IMR-90 (cell line): ENCODE data around the gene ERICH2. TPM values are rescaled to one million over a fixed set of nuclear protein-coding genes. Genes with fewer than 3 reads are reported as not detected.

Source experiments
- ATAC-seq: fragments of 200-7000 bp; cut with Tn5 transposase; 2 replicates; pipeline ENCODE4 v1.9.1; 2020; ENCODE audit warnings: low read depth, mild to moderate bottlenecking, moderate library complexity
- BruUV-seq: library from RNA; stranded (reverse); fragments of 400-500 nt; replicated peaks from 2 replicates; lab custom pipeline; 2021; lab: Mats Ljungman, UMichigan
- CTCF ChIA-PET: fragments of 300-600 bp; formaldehyde crosslinking; extraction: SDS; loops from one replicate; lab custom pipeline; 2021; ENCODE audit warnings: antibody characterized with exemption; lab: Yijun Ruan, JAX
- POLR2A ChIA-PET: fragments of 300-600 bp; sonication (Branson Sonifier 250); formaldehyde crosslinking; loops from one replicate; lab custom pipeline; 2022; ENCODE audit warnings: antibody characterized with exemption; ENCODE audit not compliant: unreplicated experiment; lab: Charles Lee
- DNase-seq: peaks from one replicate; pipeline ENCODE4 v3.0.0; 2013
- H2AFZ ChIP-seq: replicated peaks from 2 replicates; pipeline ENCODE3; 2013; ENCODE audit warnings: low read length, mild to moderate bottlenecking; ENCODE audit not compliant: poor library complexity
- H2AK5ac ChIP-seq: 2 replicates; pipeline ENCODE4 v1.6.1; 2013; ENCODE audit warnings: low read depth, low read length, inconsistent platforms
- H2AK9ac ChIP-seq: replicated peaks from 2 replicates; pipeline ENCODE3; 2013; ENCODE audit warnings: mild to moderate bottlenecking, low read depth, low read length, moderate library complexity; ENCODE audit not compliant: poor library complexity
- H2BK120ac ChIP-seq: 2 replicates; pipeline ENCODE4 v1.6.1; 2013; ENCODE audit warnings: low read depth, low read length, inconsistent platforms
- H2BK15ac ChIP-seq: 3 replicates; pipeline ENCODE4 v1.6.1; 2013; ENCODE audit warnings: low read depth, low read length, inconsistent platforms
- H2BK20ac ChIP-seq: 2 replicates; pipeline ENCODE4 v1.6.1; 2013; ENCODE audit warnings: low read depth, mild to moderate bottlenecking, inconsistent platforms, low read length, moderate library complexity
- H2BK5ac ChIP-seq: 2 replicates; pipeline ENCODE4 v1.6.1; 2013; ENCODE audit warnings: mild to moderate bottlenecking, low read depth, low read length, inconsistent platforms; ENCODE audit not compliant: poor library complexity, severe bottlenecking
- H3K14ac ChIP-seq: replicated peaks from 2 replicates; pipeline ENCODE4 v1.6.1; 2013; ENCODE audit warnings: low read depth, low read length, inconsistent platforms
- H3K18ac ChIP-seq: 2 replicates; pipeline ENCODE4 v1.6.1; 2013; ENCODE audit warnings: low read depth, low read length, control low read depth
- H3K23ac ChIP-seq: 2 replicates; pipeline ENCODE4 v1.6.1; 2013; ENCODE audit warnings: low read depth, low read length, inconsistent platforms
- H3K27ac ChIP-seq: 2 replicates; pipeline ENCODE4 v1.5.1; 2013; ENCODE audit warnings: mild to moderate bottlenecking, control low read depth, low read length; ENCODE audit not compliant: insufficient read depth
- H3K27me3 ChIP-seq: 2 replicates; pipeline ENCODE4 v1.6.1; 2013; ENCODE audit warnings: low read length; ENCODE audit not compliant: control insufficient read depth, insufficient read depth
- H3K36me3 ChIP-seq: 2 replicates; pipeline ENCODE4 v1.6.1; 2013; ENCODE audit warnings: low read length, mixed read lengths; ENCODE audit not compliant: control insufficient read depth, insufficient read depth
- H3K4ac ChIP-seq: 2 replicates; pipeline ENCODE4 v1.6.1; 2013; ENCODE audit warnings: low read depth, low read length, inconsistent platforms
- H3K4me1 ChIP-seq: 2 replicates; pipeline ENCODE4 v1.6.1; 2013; ENCODE audit warnings: low read length, mixed read lengths; ENCODE audit not compliant: control insufficient read depth, insufficient read depth
- H3K4me2 ChIP-seq: 2 replicates; pipeline ENCODE4 v1.6.1; 2013; ENCODE audit warnings: low read depth, mild to moderate bottlenecking, control low read depth, low read length, moderate library complexity
- H3K4me3 ChIP-seq: 2 replicates; pipeline ENCODE4 v1.5.1; 2013; ENCODE audit warnings: low read depth, mild to moderate bottlenecking, control low read depth, low read length, moderate library complexity; ENCODE audit not compliant: insufficient read depth
- H3K56ac ChIP-seq: 2 replicates; pipeline ENCODE4 v1.6.1; 2013; ENCODE audit warnings: low read length, inconsistent platforms; ENCODE audit not compliant: insufficient read depth; ENCODE audit errors: extremely low read depth
- H3K79me1 ChIP-seq, 2 experiments: 2 replicates each; pipeline ENCODE4 v1.6.1; 2013; ENCODE audit warnings: low read length in 2 of 2, inconsistent platforms in 1 of 2, low read depth in 1 of 2
- H3K9ac ChIP-seq: 2 replicates; pipeline ENCODE4 v1.6.1; 2013; ENCODE audit warnings: low read depth, low read length, control low read depth
- H3K9me1 ChIP-seq: 2 replicates; pipeline ENCODE4 v1.6.1; 2013; ENCODE audit warnings: low read length, inconsistent platforms; ENCODE audit not compliant: insufficient read depth
- H3K9me3 ChIP-seq: 2 replicates; pipeline ENCODE4 v1.6.1; 2013; ENCODE audit warnings: low read length; ENCODE audit not compliant: control insufficient read depth, insufficient read depth
- H4K20me1 ChIP-seq: 2 replicates; pipeline ENCODE4 v1.6.1; 2013; ENCODE audit warnings: low read length, inconsistent platforms; ENCODE audit not compliant: insufficient read depth
- H4K5ac ChIP-seq: 2 replicates; pipeline ENCODE4 v1.6.1; 2013; ENCODE audit warnings: mild to moderate bottlenecking, low read depth, low read length, control low read depth
- H4K8ac ChIP-seq, 2 experiments: 2 replicates each; pipeline ENCODE4 v1.6.1; 2013; ENCODE audit warnings: low read depth in 2 of 2, low read length in 2 of 2, control low read depth in 1 of 2, inconsistent platforms in 1 of 2
- H4K91ac ChIP-seq: 2 replicates; pipeline ENCODE4 v1.6.1; 2013; ENCODE audit warnings: low read depth, low read length, inconsistent platforms; ENCODE audit not compliant: insufficient read depth
- SMC3 ChIP-seq: fragments of 150-350 bp; IDR thresholded peaks from 2 replicates; pipeline ENCODE4 v1.6.1; 2016; ENCODE audit warnings: low read depth, mild to moderate bottlenecking, antibody characterized with exemption, low read length, moderate library complexity
- WGBS, 2 experiments: methylation state at CpG; one replicate each; pipeline versions ENCODE4 v1.1.5 to v1.1.7; 2013; ENCODE audit warnings: missing lambda C conversion rate in 2 of 2; ENCODE audit not compliant: insufficient read length in 1 of 2; ENCODE audit errors: extremely low coverage in 2 of 2; 5-methylcytosine and 5-hydroxymethylcytosine counted together
- dilution Hi-C: fragments of 300-500 bp; cut with HindIII; formaldehyde crosslinking; loops from one replicate; pipeline ENCODE4 v1.14.3; 2018; ENCODE audit warnings: low sequenced_read_pairs; ENCODE audit not compliant: unreplicated experiment
- in situ Hi-C: fragments of 300-500 bp; cut with MboI; formaldehyde crosslinking; loops from 3 replicates; pipeline ENCODE4 v1.14.3; 2019; ENCODE audit warnings: low sequenced_read_pairs, inconsistent platforms, mixed read lengths
- intact Hi-C: fragments of 100-400 bp; cut with micrococcal nuclease; formaldehyde crosslinking; loops from 2 replicates; pipeline ENCODE4 v1.10.0; 2022
- polyA plus RNA-seq, 3 experiments: library from polyadenylated mRNA; depleted of rRNA; stranded (reverse); fragments of >200 nt; gene quantifications; 2 replicates each; pipeline ENCODE4 v1.2.3, GENCODE V29; 2012; ENCODE audit warnings: low replicate concordance in 1 of 3
- total RNA-seq: library from RNA; depleted of rRNA; stranded (reverse); fragments of >200 nt; gene quantifications from 2 replicates; pipeline ENCODE4 v1.2.3, GENCODE V29; 2012

ERICH2 gene
- total and polyA plus RNA-seq, 2 of the 4 experiments (the other 2 are of a cell fraction) = not detected

DNA sequence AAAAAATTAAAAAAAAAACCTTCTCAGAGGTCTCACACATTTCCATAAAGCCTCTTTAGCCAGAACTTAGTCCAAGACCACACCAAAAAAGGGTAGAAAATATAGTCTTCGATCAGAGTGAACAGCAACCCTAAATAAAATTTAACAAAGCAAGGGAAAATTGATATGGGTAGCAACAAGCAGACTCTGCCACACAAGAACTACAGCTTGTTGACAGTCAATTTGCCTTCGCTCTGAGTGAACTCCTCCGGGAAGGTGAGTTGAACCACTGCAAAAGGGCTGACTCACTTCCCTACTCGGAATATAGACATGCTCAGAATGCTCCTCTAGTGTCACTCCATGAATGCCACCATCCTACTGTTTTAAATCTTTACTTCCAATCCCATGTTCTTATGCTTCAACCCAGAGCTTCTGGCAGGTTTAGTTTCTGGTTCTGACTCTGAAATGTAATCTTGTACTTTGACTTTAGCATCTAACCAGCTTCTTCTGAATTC, 70.6 kb downstream of the ERICH2 start:
- Histone ChIP-seq H3K14ac (no peak overlapping the region), H3K27ac (no peak overlapping the region), H3K4ac (no peak overlapping the region), H3K27me3 (peaks cover 4% of the 10 kb centered on the region), H3K4me2 (no peak overlapping the region), H2AK9ac (no peak overlapping the region), H4K91ac (no peak overlapping the region), H3K9ac (no peak overlapping the region), H3K23ac (no peak overlapping the region), H2BK120ac (no peak overlapping the region), H2BK20ac (no peak overlapping the region), H4K5ac (no peak overlapping the region), H3K9me1 (no peaks in the 10 kb centered on the region), H4K20me1 (no peaks in the 10 kb centered on the region), H3K4me1 (no peaks in the 10 kb centered on the region), H4K8ac (no peak overlapping the region), H2AK5ac (no peak overlapping the region), H3K56ac (no peak overlapping the region), H3K4me3 (no peak overlapping the region), H2AFZ (no peak overlapping the region), H3K9me3 (no peaks in the 10 kb centered on the region), H3K79me1 (no peaks in the 10 kb centered on the region), H3K18ac (no peak overlapping the region), H3K36me3 (no peaks in the 10 kb centered on the region), H2BK5ac (no peak overlapping the region), H2BK15ac (no peak overlapping the region)
- intact Hi-C loops (no loop called here), dilution Hi-C loops (no loop called here), in situ Hi-C loops (no loop called here)
- no peak for ATAC-seq
- ChIA-PET POLR2A (no interaction called here), CTCF (no interaction called here)
- no peak for TF ChIP-seq SMC3
- 89% methylated on average over 2 of the region's 4 CpGs; no CpG with 5 or more reads in 1 of the 2 experiments for WGBS, 2 experiments
- no peak for DNase-seq
- no TSS peak for BruUV-seq
